Suprapubic skin (tissue), 4 donors: ENCODE results near the gene FAM3A.

Experiments used
- EP300 ChIP-seq: sonication (generic); formaldehyde crosslinking; IDR thresholded peaks from one replicate; pipeline ENCODE4 v1.6.1; 2017; ENCODE audit warnings: antibody characterized with exemption
- POLR2A ChIP-seq, 2 donors: fragments of 450-650 bp; IDR thresholded peaks; one replicate each; pipeline ENCODE4 v1.6.1; 2017; ENCODE audit warnings: antibody characterized with exemption in 2 of 2, mild to moderate bottlenecking in 2 of 2, moderate library complexity in 2 of 2
- POLR2AphosphoS5 ChIP-seq, 3 donors: sonication (generic); formaldehyde crosslinking; IDR thresholded peaks; one replicate each; pipeline ENCODE4 v1.6.1; 2017; ENCODE audit warnings: antibody characterized with exemption in 3 of 3
- TF ChIP-seq, protein P1 (sequence below), 2 donors: fragments of 200-600 bp in 1 of 2; fragments of 450-650 bp in 1 of 2; sonication (generic) in 1 of 2; IDR thresholded peaks; one replicate each; pipeline ENCODE4 v1.5.1; 2016 to 2019; ENCODE audit warnings: antibody characterized with exemption in 2 of 2, mild to moderate bottlenecking in 1 of 2, moderate library complexity in 1 of 2

DNA sequence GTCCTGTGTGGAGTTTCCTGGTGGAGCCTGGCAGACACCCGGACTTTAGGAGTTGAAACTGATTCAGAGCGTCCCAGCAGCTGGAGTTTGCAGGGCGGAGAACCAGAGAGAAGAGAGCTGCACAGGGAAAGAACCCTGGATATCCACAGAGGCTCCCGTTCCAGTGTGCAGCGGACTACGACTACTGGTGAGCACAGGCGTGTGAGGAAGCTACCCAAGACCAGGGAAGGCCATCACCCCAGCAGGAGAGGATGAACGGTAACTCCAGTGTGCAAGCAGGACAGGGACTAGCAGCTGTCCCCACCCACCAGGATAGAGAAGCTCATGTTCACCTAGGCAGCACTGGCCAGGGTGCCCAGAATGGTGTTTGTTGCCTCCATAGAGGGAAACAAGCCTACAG is 39.2 kb downstream of the FAM3A start:
- TF ChIP-seq POLR2A (IDR thresholded peaks at IDR 0.05) (no peak), POLR2AphosphoS5 (IDR thresholded peaks at IDR 0.05) (no peak), EP300 (no peak)
- TF ChIP-seq, protein P1, sequence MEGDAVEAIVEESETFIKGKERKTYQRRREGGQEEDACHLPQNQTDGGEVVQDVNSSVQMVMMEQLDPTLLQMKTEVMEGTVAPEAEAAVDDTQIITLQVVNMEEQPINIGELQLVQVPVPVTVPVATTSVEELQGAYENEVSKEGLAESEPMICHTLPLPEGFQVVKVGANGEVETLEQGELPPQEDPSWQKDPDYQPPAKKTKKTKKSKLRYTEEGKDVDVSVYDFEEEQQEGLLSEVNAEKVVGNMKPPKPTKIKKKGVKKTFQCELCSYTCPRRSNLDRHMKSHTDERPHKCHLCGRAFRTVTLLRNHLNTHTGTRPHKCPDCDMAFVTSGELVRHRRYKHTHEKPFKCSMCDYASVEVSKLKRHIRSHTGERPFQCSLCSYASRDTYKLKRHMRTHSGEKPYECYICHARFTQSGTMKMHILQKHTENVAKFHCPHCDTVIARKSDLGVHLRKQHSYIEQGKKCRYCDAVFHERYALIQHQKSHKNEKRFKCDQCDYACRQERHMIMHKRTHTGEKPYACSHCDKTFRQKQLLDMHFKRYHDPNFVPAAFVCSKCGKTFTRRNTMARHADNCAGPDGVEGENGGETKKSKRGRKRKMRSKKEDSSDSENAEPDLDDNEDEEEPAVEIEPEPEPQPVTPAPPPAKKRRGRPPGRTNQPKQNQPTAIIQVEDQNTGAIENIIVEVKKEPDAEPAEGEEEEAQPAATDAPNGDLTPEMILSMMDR (IDR thresholded peaks at IDR 0.05) = no peak
